Mesenchymal stem cell (in vitro differentiated cells and primary cell): ENCODE measurements around the gene TMEM121B.

Experiments used
- DNase-seq: peaks from one replicate; pipeline ENCODE4 v3.0.0-alpha.2; 2013
- H2AFZ ChIP-seq: one replicate; pipeline ENCODE4 v1.6.1; 2013; ENCODE audit warnings: low read depth, mild to moderate bottlenecking, control low read depth, inconsistent platforms, low read length, moderate library complexity
- H2AK5ac ChIP-seq: 2 replicates; pipeline ENCODE4 v1.6.1; 2013; ENCODE audit warnings: low read length, moderate library complexity, mild to moderate bottlenecking, inconsistent platforms; ENCODE audit not compliant: severe bottlenecking
- H2BK120ac ChIP-seq: one replicate; pipeline ENCODE4 v1.6.1; 2013; ENCODE audit warnings: low read depth, mild to moderate bottlenecking, inconsistent platforms, low read length, moderate library complexity
- H2BK12ac ChIP-seq, 2 experiments: one replicate each; pipeline ENCODE4 v1.6.1; 2013; ENCODE audit warnings: inconsistent platforms in 2 of 2, low read length in 2 of 2, mild to moderate bottlenecking in 2 of 2, moderate library complexity in 2 of 2, control low read depth in 1 of 2
- H2BK15ac ChIP-seq: one replicate; pipeline ENCODE4 v1.6.1; 2013; ENCODE audit warnings: mild to moderate bottlenecking, low read depth, inconsistent platforms; ENCODE audit not compliant: poor library complexity, severe bottlenecking
- H2BK5ac ChIP-seq: 2 replicates; pipeline ENCODE4 v1.6.1; 2013; ENCODE audit warnings: low read depth, mild to moderate bottlenecking, low read length, control low read depth, inconsistent platforms; ENCODE audit not compliant: poor library complexity, severe bottlenecking
- H3K14ac ChIP-seq, 2 experiments: one replicate each; pipeline ENCODE4 v1.6.1; 2013; ENCODE audit warnings: inconsistent platforms in 2 of 2, low read length in 2 of 2, control low read depth in 1 of 2, mild to moderate bottlenecking in 1 of 2, moderate library complexity in 1 of 2
- H3K18ac ChIP-seq, 2 experiments: one replicate each; pipeline ENCODE4 v1.6.1; 2013; ENCODE audit warnings: inconsistent platforms in 2 of 2, low read length in 2 of 2, control low read depth in 1 of 2, low read depth in 1 of 2, mild to moderate bottlenecking in 1 of 2
- H3K23ac ChIP-seq, 2 experiments: one replicate each; pipeline ENCODE4 v1.6.1; 2013; ENCODE audit warnings: inconsistent platforms in 2 of 2, low read length in 2 of 2, mild to moderate bottlenecking in 2 of 2, moderate library complexity in 2 of 2, control low read depth in 1 of 2
- H3K27ac ChIP-seq: 2 replicates; pipeline ENCODE4 v1.5.1; 2013; ENCODE audit warnings: mild to moderate bottlenecking, moderate library complexity, low read length, control low read depth, inconsistent platforms; ENCODE audit not compliant: poor library complexity, severe bottlenecking
- H3K27me3 ChIP-seq, 2 experiments: 2 replicates each; pipeline versions ENCODE4 v1.6.1 to v1.7.0; 2013; ENCODE audit warnings: low read length in 2 of 2, mild to moderate bottlenecking in 2 of 2, moderate library complexity in 2 of 2, control low read depth in 1 of 2, inconsistent platforms in 1 of 2; ENCODE audit not compliant: control insufficient read depth in 1 of 2, insufficient read depth in 1 of 2
- H3K36me3 ChIP-seq, 2 experiments: 2 replicates each; pipeline versions ENCODE4 v1.6.1 to v1.7.0; 2013; ENCODE audit warnings: low read length in 2 of 2, control low read depth in 1 of 2, inconsistent platforms in 1 of 2, low read depth in 1 of 2, mild to moderate bottlenecking in 1 of 2; ENCODE audit not compliant: insufficient read depth in 2 of 2, control insufficient read depth in 1 of 2
- H3K4ac ChIP-seq, 2 experiments: one replicate each; pipeline ENCODE4 v1.6.1; 2013; ENCODE audit warnings: inconsistent platforms in 2 of 2, low read length in 2 of 2, mild to moderate bottlenecking in 2 of 2, moderate library complexity in 2 of 2, control low read depth in 1 of 2, low read depth in 1 of 2
- H3K4me1 ChIP-seq: 2 replicates; pipeline ENCODE4 v1.6.1; 2013; ENCODE audit warnings: low read depth, low read length, control low read depth; ENCODE audit not compliant: control insufficient read depth, insufficient read depth
- H3K4me2 ChIP-seq: 2 replicates; pipeline ENCODE4 v1.6.1; 2013; ENCODE audit warnings: low read length, mild to moderate bottlenecking, inconsistent platforms; ENCODE audit not compliant: poor library complexity, severe bottlenecking
- H3K4me3 ChIP-seq, 2 experiments: 2 replicates each; pipeline versions ENCODE4 v1.5.1 to v1.7.0; 2013; ENCODE audit warnings: low read length in 2 of 2, mild to moderate bottlenecking in 2 of 2, control low read depth in 1 of 2, low read depth in 1 of 2; ENCODE audit not compliant: insufficient read depth in 1 of 2
- H3K79me1 ChIP-seq: replicated peaks from 2 replicates; pipeline ENCODE4 v1.6.1; 2013; ENCODE audit warnings: mild to moderate bottlenecking, control low read depth, low read length, inconsistent platforms; ENCODE audit not compliant: poor library complexity, severe bottlenecking
- H3K9ac ChIP-seq: 2 replicates; pipeline ENCODE4 v1.7.0; 2013; ENCODE audit warnings: mild to moderate bottlenecking, low read length, moderate library complexity
- H3K9me3 ChIP-seq: 2 replicates; pipeline ENCODE4 v1.7.0; 2013; ENCODE audit warnings: mild to moderate bottlenecking, low read length; ENCODE audit not compliant: control insufficient read depth
- H4K8ac ChIP-seq: one replicate; pipeline ENCODE4 v1.6.1; 2013; ENCODE audit warnings: inconsistent platforms, mild to moderate bottlenecking, low read length, moderate library complexity
- H4K91ac ChIP-seq: one replicate; pipeline ENCODE4 v1.6.1; 2013; ENCODE audit warnings: mild to moderate bottlenecking, low read length, inconsistent platforms
- WGBS: methylation state at CpG from one replicate; pipeline ENCODE4 v1.1.7; 2013; ENCODE audit warnings: mixed read lengths; 5-methylcytosine and 5-hydroxymethylcytosine counted together

The TMEM121B gene

DNA sequence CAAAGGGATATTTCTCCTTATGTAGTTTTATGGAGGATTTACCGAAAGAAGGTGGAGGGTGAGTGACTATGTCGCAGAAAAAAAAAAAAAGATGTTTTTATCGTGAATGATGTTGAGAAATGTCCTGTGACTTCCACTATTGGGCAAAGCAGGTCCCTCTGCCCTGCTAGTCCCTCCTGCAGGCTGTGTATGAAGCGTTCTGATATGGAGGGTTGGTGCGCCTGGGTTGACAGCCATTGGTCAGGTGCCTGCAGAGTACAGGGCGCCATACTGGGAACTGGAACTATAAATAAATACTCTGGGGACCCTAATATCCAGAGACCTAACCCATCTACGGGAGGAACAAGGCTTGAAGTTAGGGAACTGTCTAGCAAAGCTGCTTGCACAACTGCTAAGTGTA lies 34.9 kb downstream of the TMEM121B start:
- Histone ChIP-seq H3K79me1 (peaks cover 16% of the 10 kb centered on the region), H3K27me3 (no peaks in the 10 kb centered on the region), H3K27ac (no peak overlapping the region), H3K9me3 (no peaks in the 10 kb centered on the region), H4K8ac (no peak overlapping the region), H3K9ac (peak overlapping the region; percentile 88), H3K4me2 (no peak overlapping the region), H2AK5ac (no peak overlapping the region), H3K14ac (no peak overlapping the region), H2BK5ac (no peak overlapping the region), H4K91ac (no peak overlapping the region), H3K4ac (no peak overlapping the region), H3K23ac (no peak overlapping the region), H3K18ac (no peak overlapping the region), H2AFZ (no peak overlapping the region), H3K4me3 (peak overlapping the region in 1 of 2 experiments; percentile 87), H2BK120ac (no peak overlapping the region), H2BK12ac (no peak overlapping the region), H3K36me3 (no peaks in the 10 kb centered on the region), H2BK15ac (no peak overlapping the region), H3K4me1 (peaks cover 19% of the 10 kb centered on the region)
- 90% methylated on average over 7 of the region's 7 CpGs for WGBS
- DNase-seq = no peak

DNA sequence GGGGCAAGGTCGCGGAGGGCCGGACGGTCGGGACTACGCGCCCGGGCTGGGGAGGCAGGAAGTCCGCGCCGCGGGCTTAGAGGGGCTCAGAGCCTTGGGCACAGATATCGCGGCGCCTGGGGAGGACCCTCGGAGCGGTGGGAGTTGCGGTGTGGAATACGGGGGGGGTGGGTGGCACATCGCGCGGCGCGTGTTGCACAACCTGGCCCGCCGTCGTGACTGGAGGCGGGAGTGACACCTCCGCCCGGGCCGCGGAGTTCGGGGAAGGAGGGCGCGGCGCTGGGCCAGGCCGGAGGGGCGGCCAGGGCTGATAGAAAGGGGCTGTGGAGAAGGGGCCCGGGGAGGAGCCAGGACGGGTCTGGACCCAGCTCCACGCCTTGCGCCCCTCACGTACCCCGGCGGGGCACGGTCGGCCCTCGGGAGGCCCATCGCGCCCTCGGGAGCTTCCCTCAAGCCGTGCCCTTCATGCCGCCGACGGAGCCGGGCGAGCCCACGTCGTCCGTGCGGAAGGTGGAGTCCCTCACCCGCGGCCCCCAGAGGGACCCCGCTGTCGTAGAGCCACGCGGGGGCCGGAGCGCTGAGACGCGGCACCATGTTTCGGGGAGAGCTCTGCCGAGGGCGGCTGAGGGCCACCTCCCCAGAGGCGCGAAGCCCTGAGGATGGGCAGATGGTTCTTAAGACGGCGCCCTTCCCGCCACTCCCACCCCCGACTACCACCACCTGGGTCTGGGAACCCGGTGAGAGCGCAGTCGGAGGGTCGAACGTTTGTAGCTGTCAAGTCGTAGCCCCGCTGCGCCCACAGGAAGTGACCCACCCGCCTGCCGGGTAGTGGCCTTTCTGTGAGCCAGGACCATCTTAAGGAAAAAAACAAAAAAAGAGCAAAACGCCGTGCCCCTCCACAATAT lies 35.6 kb downstream of the TMEM121B start:
- Histone ChIP-seq H3K9ac (peak overlapping the region; percentile 88), H2BK15ac (peak overlapping the region; percentile 19), H3K4me2 (peak overlapping the region; percentile 74), H3K27me3 (no peaks in the 10 kb centered on the region), H2BK120ac (no peak overlapping the region), H2AK5ac (no peak overlapping the region), H3K4me3 (peak overlapping the region; percentile 78 to 87), H4K8ac (peak overlapping the region; percentile 71), H3K14ac (peak overlapping the region in 1 of 2 experiments; percentile 91), H3K18ac (peak overlapping the region; percentile 92 to 93), H3K36me3 (no peaks in the 10 kb centered on the region), H3K79me1 (peaks cover 14% of the 10 kb centered on the region), H2BK5ac (no peak overlapping the region), H3K27ac (no peak overlapping the region), H4K91ac (peak overlapping the region; percentile 70), H3K4ac (peak overlapping the region; percentile 29 to 86), H3K23ac (peak overlapping the region in 1 of 2 experiments; percentile 97), H2BK12ac (no peak overlapping the region), H2AFZ (peak overlapping the region; percentile 84), H3K9me3 (no peaks in the 10 kb centered on the region), H3K4me1 (peaks cover 19% of the 10 kb centered on the region)
- 4% methylated on average over 66 of the region's 92 CpGs for WGBS
- peak; percentile 40 for DNase-seq

DNA sequence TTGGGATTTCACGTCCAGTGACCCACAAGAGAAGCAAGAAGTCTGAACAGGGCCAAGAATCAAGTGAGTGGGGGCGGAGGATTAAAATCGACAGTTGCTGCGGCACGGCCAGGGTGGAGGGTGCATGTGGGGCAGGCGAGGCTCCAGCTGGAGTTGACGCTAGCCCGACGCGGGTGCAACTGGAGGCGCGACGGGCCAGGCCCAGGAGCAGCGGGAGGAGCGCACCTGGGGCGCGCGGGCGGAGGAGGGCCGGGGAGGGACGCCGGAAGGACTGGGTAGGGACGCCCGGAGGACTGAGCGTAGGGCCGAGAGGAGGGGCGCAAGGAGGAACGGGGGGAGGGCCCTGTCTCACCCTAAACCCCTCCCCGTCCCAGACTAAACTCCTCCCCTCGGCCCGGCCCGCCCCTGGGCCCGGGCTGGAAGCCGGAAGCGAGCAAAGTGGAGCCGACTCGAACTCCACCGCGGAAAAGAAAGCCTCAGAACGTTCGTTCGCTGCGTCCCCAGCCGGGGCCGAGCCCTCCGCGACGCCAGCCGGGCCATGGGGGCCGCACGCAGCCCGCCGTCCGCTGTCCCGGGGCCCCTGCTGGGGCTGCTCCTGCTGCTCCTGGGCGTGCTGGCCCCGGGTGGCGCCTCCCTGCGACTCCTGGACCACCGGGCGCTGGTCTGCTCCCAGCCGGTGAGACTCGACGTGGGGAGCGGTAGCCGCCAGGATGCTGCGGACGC lies 36.4 kb downstream of the TMEM121B start, which contains the start of gene IL17RA:
Gene IL17RA (plus strand): TSS at position 447 of the 723 bp plus-strand sequence. CDS start 92 bp downstream, at position 539.
- 3% methylated on average over 44 of the region's 68 CpGs for WGBS

More for the DNA sequence above, 36.4 kb downstream of the TMEM121B start, which contains the start of gene IL17RA:
- Histone ChIP-seq H2BK12ac (peak within 1 kb of the TSS in 1 of 2 experiments; percentile 74), H2AFZ (peak within 1 kb of the TSS; percentile 100), H4K91ac (peak within 1 kb of the TSS; percentile 95), H3K27ac (no peak within 1 kb of the TSS), H2BK15ac (peak within 1 kb of the TSS; percentile 19), H4K8ac (peak within 1 kb of the TSS; percentile 98), H3K79me1 (peaks cover 14% of the 10 kb centered on the region), H3K18ac (peak within 1 kb of the TSS; percentile 94 to 95), H3K4me3 (peak within 1 kb of the TSS; percentile 78 to 87), H3K4ac (peak within 1 kb of the TSS; percentile 89 to 99), H2BK5ac (no peak within 1 kb of the TSS), H3K23ac (peak within 1 kb of the TSS in 1 of 2 experiments; percentile 97), H3K9ac (peak within 1 kb of the TSS; percentile 88), H2AK5ac (no peak within 1 kb of the TSS), H3K4me1 (peaks cover 20% of the 10 kb centered on the region), H2BK120ac (peak within 1 kb of the TSS; percentile 64), H3K36me3 (no peaks in the 10 kb centered on the region), H3K4me2 (peak within 1 kb of the TSS; percentile 89), H3K9me3 (no peaks in the 10 kb centered on the region), H3K27me3 (no peaks in the 10 kb centered on the region), H3K14ac (peak within 1 kb of the TSS; percentile 80 to 99)
- peak; percentile 89 for DNase-seq
